ENCODE measurements around the gene CRTAP. TPM values are rescaled to one million over a fixed set of nuclear protein-coding genes. Genes with fewer than 3 reads are reported as not detected.

CRTAP gene
- total and polyA plus RNA-seq, 2 of the 13 experiments (the other 11 are each of a cell fraction or from before 2014, with no cell fraction given), result 54.2 to 119 TPM

DNA sequence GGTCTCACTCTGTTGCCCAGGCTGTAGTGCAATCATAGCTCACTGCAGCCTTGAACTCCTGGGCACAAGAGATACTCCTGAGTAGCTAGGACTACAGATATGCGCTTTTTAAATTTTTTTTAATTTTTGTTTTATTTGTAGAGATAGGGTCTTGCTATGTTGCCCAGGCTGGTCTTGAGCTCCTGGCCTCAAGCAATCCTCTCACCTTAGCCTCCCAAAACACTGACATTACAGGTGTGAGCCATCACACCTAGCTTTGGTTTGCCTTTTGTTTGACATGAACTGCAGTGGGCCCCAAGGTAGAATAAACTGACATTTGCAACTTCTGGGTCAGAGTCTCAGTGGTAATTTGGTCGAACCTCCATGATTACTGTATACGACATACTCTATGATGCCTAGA lies 9.0 kb upstream of the CRTAP start:
- in situ Hi-C loops (cut with HindIII; ENCODE audit: extremely low pct_ligation_motif_present, low pct_unique_long_range_greater_than_20kb) (no loop called here), intact Hi-C loops (cut with micrococcal nuclease; ENCODE audit: unreplicated experiment) (no loop called here)
- H4K20me1 ChIP-seq (ENCODE audit: insufficient read depth, low read length), result no peaks in the 10 kb centered on the region
- no peak overlapping the region for H3K27ac ChIP-seq (ENCODE audit: extremely low read length, insufficient read depth, low read length)
- POLR2A ChIA-PET, result no interaction called here
- H2AFZ ChIP-seq (ENCODE audit: low read length), result no peak overlapping the region
- no peaks in the 10 kb centered on the region for H3K79me2 ChIP-seq (ENCODE audit: insufficient read depth, low read length)
- FAIRE-seq, result no peak
- H3K36me3 ChIP-seq (replicated peaks in 1 of 2; ENCODE audit: control insufficient read depth in 1 of 2, insufficient read depth in 2 of 2, low read length in 2 of 2), result no peaks in the 10 kb centered on the region
- H3K9me3 ChIP-seq (ENCODE audit: low read length), result no peaks in the 10 kb centered on the region
- H3K9ac ChIP-seq (ENCODE audit: insufficient read depth, low read depth, low read length), result no peak overlapping the region
- peaks cover 41% of the 10 kb centered on the region for H3K4me1 ChIP-seq (ENCODE audit: insufficient read depth, low read length)
- no peak overlapping the region for H3K4me3 ChIP-seq (replicated peaks in 1 of 3; ENCODE audit: insufficient read depth in 1 of 3, low read depth in 2 of 3, low read length in 3 of 3)
- BruUV-seq (replicated peaks), result no TSS peak
- 62% methylated on average over 3 of the region's 3 CpGs for WGBS (ENCODE audit: low lambda C conversion rate)
- TF ChIP-seq ZNF121 (CRISPR knock-in tag; IDR thresholded peaks at IDR 0.05), result peak; percentile 77
- TF ChIP-seq FOXK2 (IDR thresholded peaks at IDR 0.05), result no peak
- no peaks in the 10 kb centered on the region for H3K27me3 ChIP-seq (ENCODE audit: control insufficient read depth in 1 of 2, insufficient read depth in 2 of 2, low read length in 2 of 2)
- no peak for ATAC-seq
- no peak for DNase-seq (ENCODE audit: low spot score)
- CTCF ChIA-PET (ENCODE audit: low intra/inter-chr PET ratio, low total read pairs), result no interaction called here
- no peak overlapping the region for H3K4me2 ChIP-seq (ENCODE audit: low read depth, low read length)

DNA sequence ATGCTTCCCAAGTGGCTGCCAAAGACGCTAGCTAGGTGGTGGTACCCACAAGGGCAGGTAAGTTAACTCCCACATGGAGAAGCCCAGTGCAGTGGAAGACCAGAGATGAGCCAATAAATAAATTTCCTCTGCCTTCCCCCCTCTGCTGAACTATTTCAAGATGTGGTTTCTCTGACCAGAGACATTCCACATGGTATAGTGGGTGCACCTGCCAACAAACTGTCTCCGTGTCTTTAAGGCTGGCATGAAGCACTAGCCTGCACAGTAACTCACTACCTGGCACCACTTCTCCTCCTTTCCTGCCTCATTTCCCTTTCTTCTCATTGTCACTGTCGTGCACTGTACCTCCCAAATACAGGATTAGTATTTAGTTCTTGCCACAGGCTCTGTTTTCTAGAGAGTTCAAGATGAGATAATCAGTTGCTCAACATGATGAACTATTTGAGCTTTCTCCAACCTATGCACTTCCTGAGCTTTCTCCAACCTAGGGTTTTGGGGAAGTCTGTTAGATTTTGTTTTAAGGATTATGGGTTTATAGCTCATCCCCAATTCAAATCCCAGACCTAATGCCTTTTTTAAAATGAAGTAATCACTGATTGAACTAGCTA lies 8.4 kb upstream of the CRTAP start:
- in situ Hi-C loops (cut with HindIII; ENCODE audit: extremely low pct_ligation_motif_present, low pct_unique_long_range_greater_than_20kb) (no loop called here), intact Hi-C loops (cut with micrococcal nuclease; ENCODE audit: unreplicated experiment) (no loop called here)
- no peaks in the 10 kb centered on the region for H3K36me3 ChIP-seq (replicated peaks in 1 of 2; ENCODE audit: control insufficient read depth in 1 of 2, insufficient read depth in 2 of 2, low read length in 2 of 2)
- ATAC-seq (no peak; the same call in 2 of the 3 replicates), FAIRE-seq (no peak), DNase-seq (ENCODE audit: low spot score) (no peak)
- H3K79me2 ChIP-seq (ENCODE audit: insufficient read depth, low read length), result no peaks in the 10 kb centered on the region
- no peaks in the 10 kb centered on the region for H3K9me3 ChIP-seq (ENCODE audit: low read length)
- ChIA-PET POLR2A (interaction anchor here (0.8 kb wide), 1 partner anchor 8 kb away, joined by 3 read pairs; the partner anchor contains the start of genes GLB1 and TMPPE), CTCF (ENCODE audit: low intra/inter-chr PET ratio, low total read pairs) (no interaction called here)
- no peak overlapping the region for H3K27ac ChIP-seq (ENCODE audit: extremely low read length, insufficient read depth, low read length)
- no peak overlapping the region for H3K9ac ChIP-seq (ENCODE audit: insufficient read depth, low read depth, low read length)
- H3K4me3 ChIP-seq (replicated peaks in 1 of 3; ENCODE audit: insufficient read depth in 1 of 3, low read depth in 2 of 3, low read length in 3 of 3), result no peak overlapping the region
- no peak overlapping the region for H3K4me2 ChIP-seq (ENCODE audit: low read depth, low read length)
- WGBS (ENCODE audit: low lambda C conversion rate), result 27% methylated on average over 3 of the region's 3 CpGs
- no peak overlapping the region for H2AFZ ChIP-seq (ENCODE audit: low read length)
- no peaks in the 10 kb centered on the region for H3K27me3 ChIP-seq (ENCODE audit: control insufficient read depth in 1 of 2, insufficient read depth in 2 of 2, low read length in 2 of 2)
- no peak for TF ChIP-seq SIX4 (CRISPR knock-in tag; IDR thresholded peaks at IDR 0.05)
- TF ChIP-seq, protein P1, sequence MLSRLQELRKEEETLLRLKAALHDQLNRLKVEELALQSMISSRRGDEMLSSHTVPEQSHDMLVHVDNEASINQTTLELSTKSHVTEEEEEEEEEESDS (CRISPR knock-in tag; IDR thresholded peaks at IDR 0.05; ENCODE audit: borderline replicate concordance), result no peak
- TF ChIP-seq REPIN1 (CRISPR knock-in tag; IDR thresholded peaks at IDR 0.05; ENCODE audit: borderline replicate concordance, low read depth), result no peak
- no peak for TF ChIP-seq TCF7L2 (IDR thresholded peaks at IDR 0.05; ENCODE audit: low read depth, low read length)
- TF ChIP-seq, protein P2, sequence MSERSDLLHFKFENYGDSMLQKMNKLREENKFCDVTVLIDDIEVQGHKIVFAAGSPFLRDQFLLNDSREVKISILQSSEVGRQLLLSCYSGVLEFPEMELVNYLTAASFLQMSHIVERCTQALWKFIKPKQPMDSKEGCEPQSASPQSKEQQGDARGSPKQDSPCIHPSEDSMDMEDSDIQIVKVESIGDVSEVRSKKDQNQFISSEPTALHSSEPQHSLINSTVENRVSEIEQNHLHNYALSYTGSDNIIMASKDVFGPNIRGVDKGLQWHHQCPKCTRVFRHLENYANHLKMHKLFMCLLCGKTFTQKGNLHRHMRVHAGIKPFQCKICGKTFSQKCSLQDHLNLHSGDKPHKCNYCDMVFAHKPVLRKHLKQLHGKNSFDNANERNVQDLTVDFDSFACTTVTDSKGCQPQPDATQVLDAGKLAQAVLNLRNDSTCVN (CRISPR knock-in tag; IDR thresholded peaks at IDR 0.05; ENCODE audit: borderline replicate concordance), result no peak
- TF ChIP-seq, protein P3, sequence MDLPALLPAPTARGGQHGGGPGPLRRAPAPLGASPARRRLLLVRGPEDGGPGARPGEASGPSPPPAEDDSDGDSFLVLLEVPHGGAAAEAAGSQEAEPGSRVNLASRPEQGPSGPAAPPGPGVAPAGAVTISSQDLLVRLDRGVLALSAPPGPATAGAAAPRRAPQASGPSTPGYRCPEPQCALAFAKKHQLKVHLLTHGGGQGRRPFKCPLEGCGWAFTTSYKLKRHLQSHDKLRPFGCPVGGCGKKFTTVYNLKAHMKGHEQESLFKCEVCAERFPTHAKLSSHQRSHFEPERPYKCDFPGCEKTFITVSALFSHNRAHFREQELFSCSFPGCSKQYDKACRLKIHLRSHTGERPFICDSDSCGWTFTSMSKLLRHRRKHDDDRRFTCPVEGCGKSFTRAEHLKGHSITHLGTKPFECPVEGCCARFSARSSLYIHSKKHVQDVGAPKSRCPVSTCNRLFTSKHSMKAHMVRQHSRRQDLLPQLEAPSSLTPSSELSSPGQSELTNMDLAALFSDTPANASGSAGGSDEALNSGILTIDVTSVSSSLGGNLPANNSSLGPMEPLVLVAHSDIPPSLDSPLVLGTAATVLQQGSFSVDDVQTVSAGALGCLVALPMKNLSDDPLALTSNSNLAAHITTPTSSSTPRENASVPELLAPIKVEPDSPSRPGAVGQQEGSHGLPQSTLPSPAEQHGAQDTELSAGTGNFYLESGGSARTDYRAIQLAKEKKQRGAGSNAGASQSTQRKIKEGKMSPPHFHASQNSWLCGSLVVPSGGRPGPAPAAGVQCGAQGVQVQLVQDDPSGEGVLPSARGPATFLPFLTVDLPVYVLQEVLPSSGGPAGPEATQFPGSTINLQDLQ (CRISPR knock-in tag; IDR thresholded peaks at IDR 0.05), result no peak
- TF ChIP-seq ADNP (CRISPR knock-in tag; IDR thresholded peaks at IDR 0.05), result no peak
- TF ChIP-seq, protein P4, sequence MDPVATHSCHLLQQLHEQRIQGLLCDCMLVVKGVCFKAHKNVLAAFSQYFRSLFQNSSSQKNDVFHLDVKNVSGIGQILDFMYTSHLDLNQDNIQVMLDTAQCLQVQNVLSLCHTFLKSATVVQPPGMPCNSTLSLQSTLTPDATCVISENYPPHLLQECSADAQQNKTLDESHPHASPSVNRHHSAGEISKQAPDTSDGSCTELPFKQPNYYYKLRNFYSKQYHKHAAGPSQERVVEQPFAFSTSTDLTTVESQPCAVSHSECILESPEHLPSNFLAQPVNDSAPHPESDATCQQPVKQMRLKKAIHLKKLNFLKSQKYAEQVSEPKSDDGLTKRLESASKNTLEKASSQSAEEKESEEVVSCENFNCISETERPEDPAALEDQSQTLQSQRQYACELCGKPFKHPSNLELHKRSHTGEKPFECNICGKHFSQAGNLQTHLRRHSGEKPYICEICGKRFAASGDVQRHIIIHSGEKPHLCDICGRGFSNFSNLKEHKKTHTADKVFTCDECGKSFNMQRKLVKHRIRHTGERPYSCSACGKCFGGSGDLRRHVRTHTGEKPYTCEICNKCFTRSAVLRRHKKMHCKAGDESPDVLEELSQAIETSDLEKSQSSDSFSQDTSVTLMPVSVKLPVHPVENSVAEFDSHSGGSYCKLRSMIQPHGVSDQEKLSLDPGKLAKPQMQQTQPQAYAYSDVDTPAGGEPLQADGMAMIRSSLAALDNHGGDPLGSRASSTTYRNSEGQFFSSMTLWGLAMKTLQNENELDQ (CRISPR knock-in tag; IDR thresholded peaks at IDR 0.05; ENCODE audit: borderline replicate concordance), result no peak
- H4K20me1 ChIP-seq (ENCODE audit: insufficient read depth, low read length), result no peaks in the 10 kb centered on the region
- BruUV-seq (replicated peaks), result no TSS peak
- peaks cover 35% of the 10 kb centered on the region for H3K4me1 ChIP-seq (ENCODE audit: insufficient read depth, low read length)

Data from HepG2 (cell line).